CD4-positive, CD25-positive, alpha-beta regulatory T cell (primary cell): Measurements from ENCODE around the gene KCNN4. TPM values are rescaled to one million over a fixed set of nuclear protein-coding genes. Genes with fewer than 3 reads are reported as not detected.

Source experiments
- ATAC-seq, 2 donors: fragments of 150-1000 bp; cut with Tn5 transposase; one replicate each; pipeline ENCODE4 v1.10.0; 2021; ENCODE audit warnings: low read depth in 2 of 2, moderate number of reproducible peaks in 2 of 2, moderate library complexity in 1 of 2
- DNase-seq, 3 donors: peaks; one replicate each; pipeline versions ENCODE4 v3.0.0 to v3.0.0-alpha.2; 2012 to 2022; ENCODE audit warnings: mixed read lengths in 1 of 3
- H3K27ac ChIP-seq: one replicate; pipeline ENCODE4 v1.7.0; 2013; ENCODE audit warnings: mild to moderate bottlenecking, low read length; ENCODE audit not compliant: insufficient read depth, poor library complexity, severe bottlenecking
- H3K27me3 ChIP-seq: one replicate; pipeline ENCODE4 v1.7.0; 2013; ENCODE audit warnings: low read length; ENCODE audit not compliant: control insufficient read depth, insufficient read depth
- H3K36me3 ChIP-seq: one replicate; pipeline ENCODE4 v1.7.0; 2013; ENCODE audit warnings: mild to moderate bottlenecking, low read length, moderate library complexity; ENCODE audit not compliant: control insufficient read depth, insufficient read depth
- H3K4me1 ChIP-seq: 2 replicates; pipeline ENCODE4 v1.7.0; 2013; ENCODE audit warnings: mild to moderate bottlenecking, low read length; ENCODE audit not compliant: insufficient read depth, control insufficient read depth, poor library complexity, severe bottlenecking
- H3K4me3 ChIP-seq: one replicate; pipeline ENCODE4 v1.7.0; 2013; ENCODE audit warnings: low read depth, mild to moderate bottlenecking, low read length, moderate library complexity
- H3K9me3 ChIP-seq, 2 experiments: 1 replicate in 1 of 2; 2 replicates in 1 of 2; pipeline ENCODE4 v1.7.0; 2013; ENCODE audit warnings: low read length in 2 of 2, mild to moderate bottlenecking in 1 of 2, moderate library complexity in 1 of 2; ENCODE audit not compliant: control insufficient read depth in 2 of 2
- H3K27ac Mint-ChIP-seq, 3 donors: one replicate each; pipeline ENCODE4 v1.8.0; 2020 to 2022; ENCODE audit warnings: mild to moderate bottlenecking in 3 of 3, mixed read lengths in 3 of 3, moderate library complexity in 2 of 3
- H3K27me3 Mint-ChIP-seq: one replicate; pipeline ENCODE4 v1.8.0; 2022; ENCODE audit warnings: mild to moderate bottlenecking, mixed read lengths
- H3K36me3 Mint-ChIP-seq: one replicate; pipeline ENCODE4 v1.8.0; 2020; ENCODE audit warnings: mixed read lengths
- H3K4me1 Mint-ChIP-seq, 4 donors: one replicate each; pipeline ENCODE4 v1.8.0; 2020 to 2022; ENCODE audit warnings: mixed read lengths in 4 of 4, mild to moderate bottlenecking in 1 of 4
- H3K4me3 Mint-ChIP-seq, 4 donors: one replicate each; pipeline ENCODE4 v1.8.0; 2020 to 2022; ENCODE audit warnings: mild to moderate bottlenecking in 4 of 4, mixed read lengths in 4 of 4, moderate library complexity in 3 of 4
- H3K9me3 Mint-ChIP-seq, 7 donors: one replicate each; pipeline ENCODE4 v1.8.0; 2020 to 2022; ENCODE audit warnings: mixed read lengths in 7 of 7, mild to moderate bottlenecking in 3 of 7, moderate library complexity in 2 of 7
- polyA plus RNA-seq, 4 donors: library from polyadenylated mRNA; unstranded; fragments of 300-500 nt; fragmentation: Illumina TruSeq; gene quantifications; one replicate each; pipeline ENCODE4 v1.2.3, GENCODE V29; 2021
- total RNA-seq: library from RNA; stranded (reverse); gene quantifications from one replicate; pipeline ENCODE4 v1.2.3, GENCODE V29; 2022

The KCNN4 gene
- total and polyA plus RNA-seq, 5 donors from 2014 or later: 16.7 to 56.1 (median 30.4) TPM

DNA sequence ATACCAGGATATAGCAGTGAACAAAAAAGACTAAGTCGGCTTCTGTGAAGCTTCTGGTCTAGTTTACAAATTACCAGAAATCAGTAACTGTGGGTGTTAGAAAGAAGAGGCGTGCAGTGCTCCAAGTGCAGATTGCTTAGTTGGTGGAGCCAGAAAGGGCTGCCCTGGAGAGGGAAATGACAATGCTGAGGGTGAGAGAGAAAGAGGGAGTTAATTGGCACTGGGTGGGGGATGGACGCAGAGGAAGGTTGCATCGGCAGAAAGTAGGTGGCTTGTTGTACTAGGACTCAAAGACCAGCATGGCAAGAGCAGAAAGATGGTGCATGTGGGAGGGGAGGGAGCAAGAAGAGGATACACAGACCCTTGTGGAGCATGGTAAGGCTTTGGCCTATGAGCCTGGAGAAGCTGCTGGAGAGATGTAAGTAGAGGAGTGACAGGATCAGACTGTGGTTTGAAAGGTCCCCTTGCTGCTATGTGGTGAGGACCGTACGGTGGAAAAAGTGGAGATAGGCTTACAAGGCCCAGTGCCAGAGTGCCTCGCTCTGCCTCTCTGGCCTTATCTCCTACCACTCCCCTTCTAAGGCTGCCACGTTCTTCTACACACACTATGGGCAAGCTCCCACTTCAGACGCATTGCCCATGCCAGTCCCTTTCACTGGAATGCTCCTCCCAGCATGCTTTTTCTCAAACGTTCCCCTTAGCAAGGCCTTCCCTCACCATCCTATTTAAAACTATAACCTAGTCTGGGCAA, 39.5 kb downstream of the KCNN4 start:
- Mint-ChIP-seq H3K4me1 (peaks cover 7 to 23% (median 15%) of the 10 kb centered on the region in 4 donors), H3K27me3 (no peaks in the 10 kb centered on the region), H3K27ac (peak overlapping the region; percentile 8 to 76 (median 72)), H3K9me3 (no peaks in the 10 kb centered on the region), H3K4me3 (no peak overlapping the region), H3K36me3 (peaks cover 64% of the 10 kb centered on the region)
- Histone ChIP-seq H3K9me3 (no peaks in the 10 kb centered on the region), H3K4me3 (no peak overlapping the region), H3K4me1 (no peaks in the 10 kb centered on the region), H3K27ac (no peak overlapping the region), H3K36me3 (peaks cover 81% of the 10 kb centered on the region), H3K27me3 (no peaks in the 10 kb centered on the region)
- DNase-seq: no peak
- no peak for ATAC-seq

DNA sequence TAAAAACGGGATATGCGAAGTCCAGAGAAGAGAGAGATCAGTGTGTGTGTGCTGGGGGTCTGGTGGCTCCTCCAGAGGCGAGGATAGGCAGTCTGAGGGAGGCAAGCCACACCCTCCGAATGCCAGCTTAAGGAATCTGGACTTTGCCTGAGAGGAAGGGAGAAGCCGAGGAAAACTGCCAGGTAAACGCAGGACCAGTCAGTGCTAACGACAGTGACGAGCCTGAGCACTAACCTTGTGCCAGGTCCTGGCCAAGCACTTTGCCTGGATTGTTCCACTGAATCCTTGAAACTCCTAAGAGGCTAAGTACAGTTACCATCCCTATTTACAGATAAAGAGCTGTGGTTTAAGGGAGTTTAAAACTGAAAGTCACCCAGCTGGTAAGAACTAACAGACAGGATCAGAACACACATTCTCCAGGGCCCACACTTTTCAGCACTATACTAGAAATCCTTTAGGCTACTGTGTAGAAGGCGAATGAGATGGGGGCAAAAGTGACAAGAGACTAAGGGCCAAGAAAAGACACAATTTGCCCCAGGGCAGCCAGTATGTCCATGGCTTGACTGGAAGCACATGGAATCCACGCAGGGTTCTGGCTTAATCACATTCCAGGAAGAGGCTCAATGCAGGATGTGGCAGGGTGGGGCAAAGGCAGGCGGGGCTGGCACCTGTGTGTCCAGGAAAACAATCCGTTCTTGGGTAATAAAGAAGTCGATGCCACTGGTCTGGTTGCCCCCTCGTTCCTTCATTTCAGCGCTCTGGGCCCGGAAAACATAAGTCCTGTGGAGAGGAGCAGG, 41.1 kb downstream of the KCNN4 start:
- H3K4me1 Mint-ChIP-seq: peaks cover 0 to 15% (median 10%) of the 10 kb centered on the region in 4 donors
- ATAC-seq: no peak
- Histone ChIP-seq H3K4me1 (no peaks in the 10 kb centered on the region), H3K27me3 (no peaks in the 10 kb centered on the region), H3K27ac (no peak overlapping the region), H3K9me3 (no peaks in the 10 kb centered on the region), H3K4me3 (no peak overlapping the region), H3K36me3 (peaks cover 87% of the 10 kb centered on the region)
- peaks cover 66% of the 10 kb centered on the region for H3K36me3 Mint-ChIP-seq
- peak in 1 of 3 donors; percentile 37 for DNase-seq
- H3K27ac Mint-ChIP-seq: no peak overlapping the region
- H3K9me3 Mint-ChIP-seq: no peaks in the 10 kb centered on the region
- H3K27me3 Mint-ChIP-seq: no peaks in the 10 kb centered on the region
- H3K4me3 Mint-ChIP-seq: no peak overlapping the region

DNA sequence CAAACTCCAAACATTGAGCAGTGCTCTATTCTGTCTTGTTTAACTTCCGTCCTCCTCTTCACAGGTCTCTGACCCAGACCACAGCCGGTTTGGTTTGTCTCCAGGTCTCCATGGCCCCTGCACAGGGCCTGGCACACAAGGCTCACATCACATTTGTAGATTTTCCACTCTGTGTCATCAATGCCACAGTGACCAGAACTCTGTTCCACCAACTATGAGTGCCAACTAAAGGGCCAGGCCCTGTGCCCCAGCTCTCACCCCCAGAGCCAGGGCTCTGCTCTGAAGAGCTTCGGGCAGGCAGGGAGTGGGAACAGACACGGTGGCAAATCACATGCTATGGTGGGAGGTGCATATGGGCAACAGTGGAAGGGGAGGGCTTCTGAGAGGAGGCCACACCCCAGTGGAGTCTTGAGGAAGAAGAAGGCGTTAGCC, 42.0 kb downstream of the KCNN4 start:
- Histone ChIP-seq H3K36me3 (peaks cover 86% of the 10 kb centered on the region), H3K9me3 (no peaks in the 10 kb centered on the region), H3K4me3 (no peak overlapping the region), H3K27me3 (no peaks in the 10 kb centered on the region), H3K27ac (no peak overlapping the region), H3K4me1 (no peaks in the 10 kb centered on the region)
- peak overlapping the region in 2 of 3 donors; percentile 41 to 73 for H3K27ac Mint-ChIP-seq
- H3K36me3 Mint-ChIP-seq: peaks cover 64% of the 10 kb centered on the region
- DNase-seq (peak in 1 of 3 donors; percentile 37), ATAC-seq (no peak)
- H3K9me3 Mint-ChIP-seq: no peaks in the 10 kb centered on the region
- H3K27me3 Mint-ChIP-seq: no peaks in the 10 kb centered on the region
- H3K4me1 Mint-ChIP-seq: peaks cover 0 to 18% (median 10%) of the 10 kb centered on the region in 4 donors
- H3K4me3 Mint-ChIP-seq: no peak overlapping the region

DNA sequence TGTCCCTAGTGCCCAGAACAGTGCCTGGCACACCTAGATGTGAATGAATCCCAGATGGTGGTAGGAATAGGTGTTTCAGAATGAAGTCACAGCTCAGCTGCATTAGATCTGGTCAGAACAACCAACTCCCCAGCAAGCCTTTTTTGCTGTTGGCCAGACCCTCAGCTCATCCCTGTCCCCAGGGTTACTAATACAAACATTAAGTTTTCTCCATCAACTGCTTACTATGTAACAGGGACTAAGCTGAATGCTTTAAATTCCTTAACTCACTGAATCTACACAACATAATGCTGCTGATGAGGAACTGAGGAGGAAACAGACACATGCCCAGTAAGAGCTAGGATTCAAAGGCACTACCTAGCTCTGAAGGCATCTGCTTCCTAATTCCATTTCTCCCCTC, 44.8 kb downstream of the KCNN4 start:
- H3K27me3 ChIP-seq: no peaks in the 10 kb centered on the region
- ATAC-seq (no peak), DNase-seq (no peak)
- no peaks in the 10 kb centered on the region for H3K9me3 ChIP-seq
- peaks cover 0 to 16% (median 10%) of the 10 kb centered on the region in 4 donors for H3K4me1 Mint-ChIP-seq
- no peaks in the 10 kb centered on the region for H3K27me3 Mint-ChIP-seq
- no peak overlapping the region for H3K27ac ChIP-seq
- H3K4me3 ChIP-seq: no peak overlapping the region
- H3K4me1 ChIP-seq: no peaks in the 10 kb centered on the region
- H3K9me3 Mint-ChIP-seq: no peaks in the 10 kb centered on the region
- H3K4me3 Mint-ChIP-seq: no peak overlapping the region
- H3K27ac Mint-ChIP-seq: peak overlapping the region in 2 of 3 donors; percentile 55 to 72
- H3K36me3 ChIP-seq: peaks cover 88% of the 10 kb centered on the region
- H3K36me3 Mint-ChIP-seq: peaks cover 64% of the 10 kb centered on the region

DNA sequence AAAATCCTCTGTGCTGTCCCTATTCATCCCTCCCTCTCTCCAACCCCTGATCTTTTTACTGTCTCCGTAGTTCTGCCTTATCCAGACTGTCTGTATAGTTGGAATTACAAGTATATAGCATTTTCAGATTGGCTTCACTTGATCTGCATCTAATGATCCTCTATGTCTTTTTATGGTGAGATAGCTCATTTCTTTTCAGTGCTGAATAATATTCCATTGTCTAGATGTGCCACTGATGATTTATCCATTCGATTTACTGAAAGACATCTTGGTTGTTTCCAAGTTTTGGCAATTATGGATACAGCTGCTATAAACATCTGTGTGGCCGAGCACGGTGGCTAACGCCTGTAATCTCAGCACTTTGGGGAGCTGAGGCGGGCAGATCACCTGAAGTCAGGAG, 45.8 kb downstream of the KCNN4 start:
- Histone ChIP-seq H3K36me3 (peaks cover 82% of the 10 kb centered on the region), H3K27ac (no peak overlapping the region), H3K27me3 (no peaks in the 10 kb centered on the region), H3K4me3 (no peak overlapping the region), H3K4me1 (no peaks in the 10 kb centered on the region), H3K9me3 (no peaks in the 10 kb centered on the region)
- Mint-ChIP-seq H3K4me1 (peaks cover 0 to 11% (median 7%) of the 10 kb centered on the region in 4 donors), H3K27ac (peak overlapping the region in 1 of 3 donors; percentile 65), H3K36me3 (peaks cover 62% of the 10 kb centered on the region), H3K4me3 (no peak overlapping the region), H3K27me3 (no peaks in the 10 kb centered on the region), H3K9me3 (no peaks in the 10 kb centered on the region)
- DNase-seq (no peak), ATAC-seq (no peak)

DNA sequence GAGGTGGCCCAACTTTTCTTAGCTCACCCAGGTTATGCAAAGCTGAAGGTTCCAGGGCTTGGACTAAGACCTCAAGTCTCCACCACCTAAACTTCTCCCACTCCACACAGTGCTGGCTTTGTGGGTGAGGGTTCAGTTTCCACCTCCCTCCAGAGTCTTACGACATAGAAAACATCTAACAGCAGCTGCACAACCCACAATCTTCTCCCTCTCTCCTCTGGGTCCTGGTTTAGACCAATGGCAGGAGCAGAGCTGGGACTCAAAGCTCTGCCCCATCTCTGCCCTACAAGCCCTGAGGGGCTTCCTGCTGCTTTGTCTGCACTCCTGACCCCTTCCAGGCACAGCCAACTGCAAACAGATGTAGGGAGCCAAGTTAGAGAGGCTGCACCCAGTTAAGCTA, 48.9 kb downstream of the KCNN4 start:
- no peaks in the 10 kb centered on the region for H3K9me3 Mint-ChIP-seq
- ATAC-seq (no peak), DNase-seq (no peak)
- peaks cover 0 to 6% (median 3%) of the 10 kb centered on the region in 4 donors for H3K4me1 Mint-ChIP-seq
- H3K4me3 Mint-ChIP-seq: no peak overlapping the region
- Histone ChIP-seq H3K27ac (no peak overlapping the region), H3K4me3 (no peak overlapping the region), H3K4me1 (no peaks in the 10 kb centered on the region), H3K36me3 (peaks cover 67% of the 10 kb centered on the region), H3K27me3 (no peaks in the 10 kb centered on the region), H3K9me3 (no peaks in the 10 kb centered on the region)
- H3K27me3 Mint-ChIP-seq: no peaks in the 10 kb centered on the region
- H3K27ac Mint-ChIP-seq: peak overlapping the region in 1 of 3 donors; percentile 15
- H3K36me3 Mint-ChIP-seq: peaks cover 52% of the 10 kb centered on the region

DNA sequence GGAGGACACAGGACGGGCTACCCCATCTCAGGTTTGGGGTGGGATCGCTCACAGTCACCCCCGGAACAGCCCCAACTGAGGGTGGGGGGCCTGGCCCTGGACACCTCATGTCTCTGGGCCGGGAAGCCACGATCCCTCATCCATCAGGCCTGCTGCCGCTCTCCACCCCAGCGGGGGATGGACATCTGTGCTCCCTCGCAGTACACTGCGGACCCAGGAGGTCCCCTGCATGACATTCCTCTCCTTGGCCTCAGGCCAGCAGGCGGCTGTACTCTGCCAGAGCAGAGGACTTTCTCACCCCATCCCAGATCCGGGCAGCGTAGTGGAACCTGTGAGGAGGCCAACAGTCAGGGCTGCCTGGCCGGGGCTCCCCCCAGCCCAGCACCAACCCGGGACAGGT, 49.4 kb downstream of the KCNN4 start:
- ATAC-seq (no peak), DNase-seq (no peak)
- peaks cover 0 to 6% (median 3%) of the 10 kb centered on the region in 4 donors for H3K4me1 Mint-ChIP-seq
- H3K27me3 Mint-ChIP-seq: no peaks in the 10 kb centered on the region
- H3K9me3 Mint-ChIP-seq: no peaks in the 10 kb centered on the region
- peaks cover 50% of the 10 kb centered on the region for H3K36me3 Mint-ChIP-seq
- no peak overlapping the region for H3K27ac Mint-ChIP-seq
- Histone ChIP-seq H3K9me3 (no peaks in the 10 kb centered on the region), H3K27me3 (no peaks in the 10 kb centered on the region), H3K4me3 (no peak overlapping the region), H3K27ac (no peak overlapping the region), H3K4me1 (no peaks in the 10 kb centered on the region), H3K36me3 (peaks cover 62% of the 10 kb centered on the region)
- no peak overlapping the region for H3K4me3 Mint-ChIP-seq
